ENCODE data around the gene ATAT1. TPM values are rescaled to one million over a fixed set of nuclear protein-coding genes. Genes with fewer than 3 reads are reported as not detected.

Gene ATAT1
- total and polyA plus RNA-seq, 9 of the 15 experiments (the other 6 are each of a cell fraction or from before 2014, with no cell fraction given), result 0.65 to 5.8 (median 1.6) TPM

DNA sequence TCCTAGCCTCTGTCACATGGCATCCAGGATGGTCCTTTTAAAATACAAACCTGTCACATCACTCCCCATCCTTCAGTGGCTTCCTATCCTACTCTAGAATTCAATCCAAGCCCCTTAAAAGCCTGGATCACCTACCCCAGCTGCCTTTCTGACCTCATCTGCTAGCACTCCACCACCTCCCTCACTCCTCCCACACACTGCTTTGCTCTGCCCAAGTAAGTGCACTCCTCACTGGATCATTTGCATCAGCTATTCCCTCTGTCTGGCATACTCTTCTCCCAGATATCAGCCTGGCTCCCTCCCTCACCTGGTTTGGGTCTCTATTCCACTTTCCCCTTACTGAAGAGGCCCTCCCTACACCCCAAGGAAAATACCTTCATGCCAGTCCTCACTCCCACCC, 30.8 kb downstream of the ATAT1 start:
- no peak for DNase-seq (ENCODE audit: extremely low read depth in 1 of 4, low spot score in 3 of 4)
- in situ Hi-C loops (cut with MboI), result no loop called here
- no peak overlapping the region for H3K27ac ChIP-seq (ENCODE audit: extremely low read depth, low read depth, low read length)
- no peak overlapping the region for H3K4me2 ChIP-seq (ENCODE audit: insufficient read depth, low read length)
- no peak for FAIRE-seq
- H3K36me3 ChIP-seq (ENCODE audit: control insufficient read depth, insufficient read depth, low read length), result peaks cover 87% of the 10 kb centered on the region
- intact Hi-C loops (cut with micrococcal nuclease), result no loop called here
- BruUV-seq (replicated peaks), result no TSS peak
- no peaks in the 10 kb centered on the region for H3K27me3 ChIP-seq (ENCODE audit: control insufficient read depth in 2 of 2, insufficient read depth in 2 of 2, low read length in 2 of 2)
- H2AFZ ChIP-seq (ENCODE audit: low read depth, low read length), result no peak overlapping the region
- no peaks in the 10 kb centered on the region for H4K20me1 ChIP-seq (replicated peaks; ENCODE audit: control insufficient read depth, insufficient read depth, low read length)
- no peaks in the 10 kb centered on the region; a peak in 1 of 5 replicates for H3K4me1 ChIP-seq (replicated peaks in 1 of 2; ENCODE audit: control insufficient read depth in 2 of 2, insufficient read depth in 2 of 2, low read length in 2 of 2)
- H3K79me2 ChIP-seq (ENCODE audit: control insufficient read depth, insufficient read depth, low read length), result no peaks in the 10 kb centered on the region
- no peaks in the 10 kb centered on the region for H3K9me3 ChIP-seq (replicated peaks; ENCODE audit: control insufficient read depth, insufficient read depth, low read depth, low read length)
- H3K9ac ChIP-seq (ENCODE audit: insufficient read depth in 1 of 2, low read depth in 2 of 2, low read length in 2 of 2), result no peak overlapping the region
- ChIA-PET POLR2A (interaction anchor here (1.2 to 2.5 kb wide), 5 partner anchors 10 to 43 kb away, joined by 4 to 9 read pairs (median 5); partner anchors contain the start of genes C6orf136 and MRPS18B), CTCF (ENCODE audit: low intra/inter-chr PET ratio) (no interaction called here)
- H3K4me3 ChIP-seq, result no peak overlapping the region
- no peaks in the 10 kb centered on the region for H3K9me1 ChIP-seq (ENCODE audit: control insufficient read depth, insufficient read depth, low read length)
- TF ChIP-seq ZNF133 (CRISPR knock-in tag; IDR thresholded peaks at IDR 0.05), result no peak
- TF ChIP-seq RBM39 (optimal IDR thresholded peaks at IDR 0.05; ENCODE audit: low read depth, low read length), result no peak
- TF ChIP-seq ATF7 (IDR thresholded peaks at IDR 0.05), result no peak
- TF ChIP-seq NR2C2 (CRISPR knock-in tag; IDR thresholded peaks at IDR 0.05), result no peak
- no peak for TF ChIP-seq NR2C2 (tag; IDR thresholded peaks at IDR 0.05)
- TF ChIP-seq SIN3B (IDR thresholded peaks at IDR 0.05; ENCODE audit: low read depth), result no peak
- no peak for TF ChIP-seq FOS (IDR thresholded peaks at IDR 0.05; ENCODE audit: extremely low read depth, insufficient read length)
- TF ChIP-seq ZNF239 (CRISPR knock-in tag; IDR thresholded peaks at IDR 0.05), result no peak
- TF ChIP-seq SMAD1 (IDR thresholded peaks at IDR 0.05; ENCODE audit: low read depth, low read length, partially characterized antibody), result no peak
- TF ChIP-seq, protein P1, sequence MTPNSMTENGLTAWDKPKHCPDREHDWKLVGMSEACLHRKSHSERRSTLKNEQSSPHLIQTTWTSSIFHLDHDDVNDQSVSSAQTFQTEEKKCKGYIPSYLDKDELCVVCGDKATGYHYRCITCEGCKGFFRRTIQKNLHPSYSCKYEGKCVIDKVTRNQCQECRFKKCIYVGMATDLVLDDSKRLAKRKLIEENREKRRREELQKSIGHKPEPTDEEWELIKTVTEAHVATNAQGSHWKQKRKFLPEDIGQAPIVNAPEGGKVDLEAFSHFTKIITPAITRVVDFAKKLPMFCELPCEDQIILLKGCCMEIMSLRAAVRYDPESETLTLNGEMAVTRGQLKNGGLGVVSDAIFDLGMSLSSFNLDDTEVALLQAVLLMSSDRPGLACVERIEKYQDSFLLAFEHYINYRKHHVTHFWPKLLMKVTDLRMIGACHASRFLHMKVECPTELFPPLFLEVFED (CRISPR knock-in tag; conservative IDR thresholded peaks at IDR 0.05), result no peak
- TF ChIP-seq ZFP1 (CRISPR knock-in tag; IDR thresholded peaks at IDR 0.05), result no peak
- TF ChIP-seq CREM (IDR thresholded peaks at IDR 0.05; ENCODE audit: low read depth), result no peak
- TF ChIP-seq ZNF584 (CRISPR knock-in tag; IDR thresholded peaks at IDR 0.05; ENCODE audit: low read depth), result no peak
- TF ChIP-seq POLR2AphosphoS5 (IDR thresholded peaks at IDR 0.05; ENCODE audit: control insufficient read depth, insufficient read depth, low read depth, low read length), result no peak
- TF ChIP-seq TAL1 (IDR thresholded peaks at IDR 0.05), result no peak
- no peak for TF ChIP-seq HNRNPUL1 (IDR thresholded peaks at IDR 0.05; ENCODE audit: low read length)
- TF ChIP-seq MAFG (tag; conservative IDR thresholded peaks at IDR 0.05), result no peak
- TF ChIP-seq MED1 (CRISPR knock-in tag; IDR thresholded peaks at IDR 0.05; ENCODE audit: borderline replicate concordance), result no peak
- no peak for TF ChIP-seq HSF4 (CRISPR knock-in tag; IDR thresholded peaks at IDR 0.05; ENCODE audit: borderline replicate concordance)
- no peak for TF ChIP-seq ZNF197 (CRISPR knock-in tag; IDR thresholded peaks at IDR 0.05; ENCODE audit: low read depth)
- TF ChIP-seq ZNF212 (CRISPR knock-in tag; IDR thresholded peaks at IDR 0.05), result no peak
- ATAC-seq, result no peak

All from K562 (cell line).